ENCODE results near the gene FIBP.

- TF ChIP-seq, protein P1, sequence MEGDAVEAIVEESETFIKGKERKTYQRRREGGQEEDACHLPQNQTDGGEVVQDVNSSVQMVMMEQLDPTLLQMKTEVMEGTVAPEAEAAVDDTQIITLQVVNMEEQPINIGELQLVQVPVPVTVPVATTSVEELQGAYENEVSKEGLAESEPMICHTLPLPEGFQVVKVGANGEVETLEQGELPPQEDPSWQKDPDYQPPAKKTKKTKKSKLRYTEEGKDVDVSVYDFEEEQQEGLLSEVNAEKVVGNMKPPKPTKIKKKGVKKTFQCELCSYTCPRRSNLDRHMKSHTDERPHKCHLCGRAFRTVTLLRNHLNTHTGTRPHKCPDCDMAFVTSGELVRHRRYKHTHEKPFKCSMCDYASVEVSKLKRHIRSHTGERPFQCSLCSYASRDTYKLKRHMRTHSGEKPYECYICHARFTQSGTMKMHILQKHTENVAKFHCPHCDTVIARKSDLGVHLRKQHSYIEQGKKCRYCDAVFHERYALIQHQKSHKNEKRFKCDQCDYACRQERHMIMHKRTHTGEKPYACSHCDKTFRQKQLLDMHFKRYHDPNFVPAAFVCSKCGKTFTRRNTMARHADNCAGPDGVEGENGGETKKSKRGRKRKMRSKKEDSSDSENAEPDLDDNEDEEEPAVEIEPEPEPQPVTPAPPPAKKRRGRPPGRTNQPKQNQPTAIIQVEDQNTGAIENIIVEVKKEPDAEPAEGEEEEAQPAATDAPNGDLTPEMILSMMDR (IDR thresholded peaks at IDR 0.05), result no peak
- no peak for TF ChIP-seq ZFX (IDR thresholded peaks at IDR 0.05; ENCODE audit: borderline replicate concordance)
Measured at GRCh38 chr11:65915821-65916251, 27.6 kb upstream of the FIBP start.
